HG02973 (cell line): ENCODE measurements around the gene RELCH.
"Not testable (repeated sequence)": the region's sequence is repeated elsewhere in the genome, so short reads cannot be mapped to it uniquely, and the experiment has no call there.

Experiments
- ATAC-seq: cut with Tn5 transposase; IDR thresholded peaks from one replicate; pipeline ENCODE4 v1.9.1; 2021; ENCODE audit warnings: moderate library complexity; ENCODE audit not compliant: unreplicated experiment

The RELCH gene

GRCh38 chr18:62186774-62187542 is at the start of gene RELCH, which contains the start of gene PIGN:
Gene RELCH, plus strand, starts transcription at chr18:62187255. Its CDS starts 251 bp downstream, at chr18:62187506.
Gene PIGN, minus strand, starts transcription at chr18:62187056. Its CDS starts 25,703 bp downstream, at chr18:62161353.
- peak; percentile 89 for ATAC-seq

GRCh38 chr18:62138461-62139235 is 48.4 kb upstream of the RELCH start:
- no peak for ATAC-seq

GRCh38 chr18:62140259-62140658 is 46.8 kb upstream of the RELCH start:
- no peak for ATAC-seq

- ATAC-seq: no peak
Measured at GRCh38 chr18:62144338-62144737, 42.7 kb upstream of the RELCH start.

- ATAC-seq: no peak
Measured at GRCh38 chr18:62151068-62151771, 35.8 kb upstream of the RELCH start.

- ATAC-seq: peak; percentile 93
Measured at GRCh38 chr18:62152844-62153243, 34.2 kb upstream of the RELCH start.

- ATAC-seq: no peak
Measured at GRCh38 chr18:62157843-62158242, 29.2 kb upstream of the RELCH start.

- ATAC-seq: no peak
Measured at GRCh38 chr18:62164310-62164709, 22.7 kb upstream of the RELCH start.

GRCh38 chr18:62164855-62165487 is 22.1 kb upstream of the RELCH start:
- ATAC-seq: no peak

- no peak for ATAC-seq
Measured at GRCh38 chr18:62165583-62165982, 21.5 kb upstream of the RELCH start.

- ATAC-seq: not testable (repeated sequence)
Measured at GRCh38 chr18:62166524-62166923, 20.5 kb upstream of the RELCH start.

GRCh38 chr18:62170857-62171256 is 16.2 kb upstream of the RELCH start:
- no peak for ATAC-seq

GRCh38 chr18:62172298-62172697 is 14.8 kb upstream of the RELCH start:
- ATAC-seq: no peak

GRCh38 chr18:62175521-62175920 is 11.5 kb upstream of the RELCH start:
- ATAC-seq: no peak

GRCh38 chr18:62177271-62177670 is 9.8 kb upstream of the RELCH start:
- ATAC-seq: no peak

- ATAC-seq: no peak
Measured at GRCh38 chr18:62179213-62179612, 7.8 kb upstream of the RELCH start.

GRCh38 chr18:62182220-62182619 is 4.8 kb upstream of the RELCH start:
- ATAC-seq: no peak

GRCh38 chr18:62183578-62184195 is 3.4 kb upstream of the RELCH start:
- no peak for ATAC-seq

- ATAC-seq: no peak
Measured at GRCh38 chr18:62186499-62186773, 619 bp upstream of the RELCH start.

- peak; percentile 2 for ATAC-seq
Measured at GRCh38 chr18:62187543-62188510, 772 bp downstream of the RELCH start.
